B cell (primary cell): Measurements from ENCODE around the gene XYLT1. TPM values are rescaled to one million over a fixed set of nuclear protein-coding genes. Genes with fewer than 3 reads are reported as not detected.
"Not testable (repeated sequence)": the region's sequence is repeated elsewhere in the genome, so short reads cannot be mapped to it uniquely, and the experiment has no call there.

Experiments
- ATAC-seq: fragments of 200-7000 bp; cut with Tn5 transposase; one replicate; pipeline ENCODE4 v1.10.0; 2021; ENCODE audit warnings: low read depth, mild to moderate bottlenecking, moderate number of reproducible peaks, moderate library complexity
- CTCF ChIA-PET: fragments of 350-600 bp; sonication (Branson Sonifier 250); formaldehyde crosslinking; loops from one replicate; lab custom pipeline; 2021; ENCODE audit warnings: antibody characterized with exemption, inconsistent platforms; lab: Charles Lee
- POLR2A ChIA-PET: fragments of 350-600 bp; sonication (Branson Sonifier 250); formaldehyde crosslinking; loops from one replicate; lab custom pipeline; 2021; ENCODE audit warnings: antibody characterized with exemption; lab: Charles Lee
- DNase-seq: peaks from one replicate; pipeline ENCODE4 v3.0.0; 2013
- H2AFZ ChIP-seq: 2 replicates; pipeline ENCODE4 v1.6.1; 2012; ENCODE audit warnings: mild to moderate bottlenecking, low read depth, low read length; ENCODE audit not compliant: insufficient read depth, poor library complexity, severe bottlenecking
- H3K27ac ChIP-seq, 2 donors: 1 replicate in 1 of 2; 2 replicates in 1 of 2; pipeline ENCODE4 v1.5.1; 2012 to 2013; ENCODE audit warnings: low read length in 2 of 2, mild to moderate bottlenecking in 2 of 2, moderate library complexity in 1 of 2
- H3K27me3 ChIP-seq, 4 experiments: fragments of 200-600 bp in 1 of 4; sonication (generic) in 1 of 4; replicated peaks in 1 of 4; 1 replicate in 2 of 4; 2 replicates in 2 of 4; pipeline versions ENCODE4 v1.6.1 to v1.7.0; 2013 to 2016; ENCODE audit warnings: low read length in 3 of 4, mild to moderate bottlenecking in 2 of 4, mixed read lengths in 1 of 4, moderate library complexity in 1 of 4; ENCODE audit not compliant: insufficient read depth in 4 of 4, control insufficient read depth in 3 of 4; ENCODE audit errors: control extremely low read depth in 1 of 4
- H3K36me3 ChIP-seq, 2 experiments: replicated peaks in 1 of 2; 1 replicate in 1 of 2; 2 replicates in 1 of 2; pipeline versions ENCODE4 v1.6.1 to v1.7.1; 2013; ENCODE audit warnings: low read length in 1 of 2; ENCODE audit not compliant: insufficient read depth in 2 of 2, control insufficient read depth in 1 of 2; ENCODE audit errors: control extremely low read depth in 1 of 2, extremely low read depth in 1 of 2
- H3K4me1 ChIP-seq, 2 donors: fragments of 200-600 bp in 1 of 2; sonication (generic) in 1 of 2; 1 replicate in 1 of 2; 2 replicates in 1 of 2; pipeline versions ENCODE4 v1.5.1 to v1.6.1; 2013 to 2017; ENCODE audit warnings: low read length in 2 of 2; ENCODE audit not compliant: control insufficient read depth in 2 of 2, insufficient read depth in 2 of 2
- H3K4me2 ChIP-seq: replicated peaks from 2 replicates; pipeline ENCODE3; 2012; ENCODE audit warnings: mild to moderate bottlenecking, low read depth, low read length; ENCODE audit not compliant: poor library complexity, severe bottlenecking
- H3K4me3 ChIP-seq, 5 experiments: fragments of 200-600 bp in 1 of 5; sonication (generic) in 1 of 5; 1 replicate in 3 of 5; 2 replicates in 2 of 5; pipeline versions ENCODE4 v1.5.1 to v1.7.0; 2011 to 2016; ENCODE audit warnings: low read length in 4 of 5, mild to moderate bottlenecking in 4 of 5, low read depth in 2 of 5, control low read depth in 1 of 5, moderate library complexity in 1 of 5; ENCODE audit not compliant: insufficient read depth in 1 of 5; ENCODE audit errors: control extremely low read depth in 1 of 5, extremely low read depth in 1 of 5
- H3K79me2 ChIP-seq: fragments of 200-600 bp; sonication (generic); one replicate; pipeline ENCODE4 v1.6.0; 2016; ENCODE audit warnings: low read length; ENCODE audit not compliant: control insufficient read depth, insufficient read depth
- H3K9ac ChIP-seq: fragments of 200-600 bp; sonication (generic); 2 replicates; pipeline ENCODE4 v1.6.1; 2017; ENCODE audit warnings: mild to moderate bottlenecking, low read length, moderate library complexity
- H3K9me3 ChIP-seq, 3 donors: one replicate each; pipeline versions ENCODE4 v1.6.1 to v1.7.1; 2013; ENCODE audit warnings: low read length in 2 of 3; ENCODE audit not compliant: control insufficient read depth in 2 of 3, insufficient read depth in 1 of 3; ENCODE audit errors: control extremely low read depth in 1 of 3
- H4K20me1 ChIP-seq: 2 replicates; pipeline ENCODE4 v1.6.0; 2012; ENCODE audit warnings: mild to moderate bottlenecking, low read length; ENCODE audit not compliant: insufficient read depth, control insufficient read depth, poor library complexity, severe bottlenecking
- H3K27ac Mint-ChIP-seq: one replicate; pipeline ENCODE4 v1.8.0; 2021; ENCODE audit warnings: mixed read lengths
- H3K27me3 Mint-ChIP-seq: one replicate; pipeline ENCODE4 v1.8.0; 2021; ENCODE audit warnings: mixed read lengths
- H3K4me1 Mint-ChIP-seq: one replicate; pipeline ENCODE4 v1.8.0; 2021; ENCODE audit warnings: mixed read lengths
- H3K4me3 Mint-ChIP-seq: one replicate; pipeline ENCODE4 v1.8.0; 2021; ENCODE audit warnings: mixed read lengths
- H3K9me3 Mint-ChIP-seq: one replicate; pipeline ENCODE4 v1.8.0; 2022; ENCODE audit warnings: mixed read lengths; ENCODE audit not compliant: insufficient read depth
- CTCF ChIP-seq: fragments of 200-600 bp; IDR thresholded peaks from one replicate; pipeline ENCODE4 v1.8.0; 2022; ENCODE audit warnings: antibody characterized with exemption, mild to moderate bottlenecking
- EZH2 ChIP-seq: IDR thresholded peaks from 2 replicates; pipeline ENCODE4 v1.6.1; 2012; ENCODE audit warnings: borderline replicate concordance, low read depth, mild to moderate bottlenecking, moderate library complexity, low read length; ENCODE audit not compliant: insufficient read depth, poor library complexity, severe bottlenecking
- WGBS: methylation state at CpG from one replicate; pipeline ENCODE4 v1.1.5; 2013; ENCODE audit warnings: missing lambda C conversion rate; ENCODE audit not compliant: insufficient coverage; 5-methylcytosine and 5-hydroxymethylcytosine counted together
- intact Hi-C: fragments of 100-400 bp; cut with micrococcal nuclease; formaldehyde crosslinking; loops from one replicate; pipeline ENCODE4 v1.10.0; 2022
- polyA plus RNA-seq: library from polyadenylated mRNA; depleted of rRNA; stranded (reverse); fragments of >200 nt; gene quantifications from 2 replicates; pipeline ENCODE4 v1.2.3, GENCODE V29; 2012
- total RNA-seq, 2 donors: library from RNA; stranded (reverse); fragments of 120-200 nt in 1 of 2; gene quantifications; 1 replicate in 1 of 2; 2 replicates in 1 of 2; pipeline versions ENCODE4 v1.2.3 to v1.2.4, GENCODE V29; 2013 to 2022

The XYLT1 gene
- total and polyA plus RNA-seq, 2 donors (not counting 1 experiment from before 2014, with no cell fraction given): 8.7 to 59.6 TPM

GRCh38 chr16:17505828-17506227 lies 35.1 kb upstream of the XYLT1 start:
- H3K27ac ChIP-seq, H2AFZ ChIP-seq, H3K79me2 ChIP-seq, H3K4me1 Mint-ChIP-seq, ATAC-seq, H4K20me1 ChIP-seq, H3K9me3 Mint-ChIP-seq, H3K9me3 ChIP-seq, H3K4me3 Mint-ChIP-seq, DNase-seq, H3K9ac ChIP-seq, H3K27ac Mint-ChIP-seq, H3K4me2 ChIP-seq, H3K27me3 ChIP-seq, POLR2A ChIA-PET, H3K4me3 ChIP-seq, H3K4me1 ChIP-seq, intact Hi-C loops, H3K36me3 ChIP-seq, CTCF ChIA-PET: not testable (repeated sequence)
- WGBS: 98% methylated on average over 8 of the region's 26 CpGs
- peaks cover 14% of the 10 kb centered on the region for H3K27me3 Mint-ChIP-seq

- ChIA-PET CTCF (interaction anchor here (1.4 kb wide), 1 partner anchor 10 kb away, joined by 3 read pairs; no protein-coding TSS in a partner anchor), POLR2A (no interaction called here)
- Histone ChIP-seq H4K20me1 (no peaks in the 10 kb centered on the region), H3K9ac (no peak overlapping the region), H3K9me3 (peaks cover 0 to 4% (median 0%) of the 10 kb centered on the region in 3 donors), H3K27me3 (no peaks in the 10 kb centered on the region), H3K4me3 (no peak overlapping the region), H3K27ac (no peak overlapping the region), H3K4me1 (no peaks in the 10 kb centered on the region), H3K4me2 (no peak overlapping the region), H3K79me2 (no peaks in the 10 kb centered on the region), H2AFZ (no peak overlapping the region), H3K36me3 (no peaks in the 10 kb centered on the region)
- WGBS: no CpG with 5 or more reads among the region's 2 CpGs
- intact Hi-C loops: no loop called here
- DNase-seq (no peak), ATAC-seq (no peak)
- Mint-ChIP-seq H3K27me3 (peaks cover 10% of the 10 kb centered on the region), H3K4me3 (no peak overlapping the region), H3K9me3 (peaks cover 7% of the 10 kb centered on the region), H3K27ac (no peak overlapping the region), H3K4me1 (no peaks in the 10 kb centered on the region)
- no peak for TF ChIP-seq EZH2
- no peak for TF ChIP-seq CTCF
Measured at GRCh38 chr16:17504050-17504449, 33.3 kb upstream of the XYLT1 start.
